Fibroblast of mammary gland (primary cell): ENCODE data around the gene RHEB.

ENCODE experiments used
- DNase-seq: peaks from one replicate; pipeline ENCODE4 v3.0.0-alpha.2; 2010; ENCODE audit warnings: low read depth
- H3K4me3 ChIP-seq: 2 replicates; pipeline ENCODE4 v1.5.1; 2011; ENCODE audit warnings: low read depth, mild to moderate bottlenecking, low read length, moderate library complexity; ENCODE audit not compliant: control insufficient read depth
- CTCF ChIP-seq: conservative IDR thresholded peaks from 2 replicates; pipeline ENCODE4 v1.5.1; 2011; ENCODE audit warnings: low read depth, low read length, inconsistent platforms; ENCODE audit not compliant: control insufficient read depth, insufficient read depth

The RHEB gene

GRCh38 chr7:151519765-151520418, at the start of gene RHEB:
TSS of gene RHEB (minus strand) at chr7:151519895. CDS start at chr7:151519511, 384 bp downstream.
- no peak for TF ChIP-seq CTCF
- peak; percentile 99 for DNase-seq
- peak within 1 kb of the TSS; percentile 94 for H3K4me3 ChIP-seq

- peak; percentile 61 for DNase-seq
- no peak for TF ChIP-seq CTCF
These were observed 47.2 kb upstream of the RHEB start for GRCh38 chr7:151566897-151567320.

GRCh38 chr7:151565541-151565940, 45.8 kb upstream of the RHEB start:
- DNase-seq, result peak; percentile 64
- no peak overlapping the region for H3K4me3 ChIP-seq
- no peak for TF ChIP-seq CTCF

More at GRCh38 chr7:151566897-151567320, 47.2 kb upstream of the RHEB start:
- H3K4me3 ChIP-seq, result no peak overlapping the region

GRCh38 chr7:151560243-151560642, 40.5 kb upstream of the RHEB start:
- no peak overlapping the region for H3K4me3 ChIP-seq
- no peak for DNase-seq
- no peak for TF ChIP-seq CTCF

GRCh38 chr7:151559557-151560183, 40.0 kb upstream of the RHEB start:
- no peak for DNase-seq
- no peak for TF ChIP-seq CTCF
- no peak overlapping the region for H3K4me3 ChIP-seq

- no peak for TF ChIP-seq CTCF
- no peak overlapping the region for H3K4me3 ChIP-seq
- no peak for DNase-seq
These were observed 38.9 kb upstream of the RHEB start for GRCh38 chr7:151558575-151558974.
